SW480 (cell line): ENCODE measurements around the gene DENND1A.
"Not testable (repeated sequence)": the region's sequence is repeated elsewhere in the genome, so short reads cannot be mapped to it uniquely, and the experiment has no call there.

Source experiments
- DNase-seq: peaks from one replicate; pipeline ENCODE4 v3.0.0-alpha.2; 2016; ENCODE audit warnings: low spot score

The DENND1A gene

GRCh38 chr9:123929870-123930831, at the start of gene DENND1A:
TSS of gene DENND1A (minus strand) at chr9:123930126. CDS start at chr9:123929905, 221 bp downstream.
- DNase-seq, result peak; percentile 83

- no peak for DNase-seq
Observed at GRCh38 chr9:123978981-123979380, 49.1 kb upstream of the DENND1A start.

GRCh38 chr9:123976579-123976978, 46.7 kb upstream of the DENND1A start:
- DNase-seq, result not testable (repeated sequence)

GRCh38 chr9:123975871-123976270, 45.9 kb upstream of the DENND1A start:
- DNase-seq, result no peak

GRCh38 chr9:123974471-123974870, 44.5 kb upstream of the DENND1A start:
- DNase-seq, result no peak

- DNase-seq, result no peak
Observed at GRCh38 chr9:123973590-123974223, 43.8 kb upstream of the DENND1A start.

- no peak for DNase-seq
Observed at GRCh38 chr9:123972618-123973017, 42.7 kb upstream of the DENND1A start.

GRCh38 chr9:123967323-123967722, 37.4 kb upstream of the DENND1A start:
- no peak for DNase-seq

- DNase-seq, result no peak
Observed at GRCh38 chr9:123965801-123966686, 36.1 kb upstream of the DENND1A start.

GRCh38 chr9:123964761-123965160, 34.8 kb upstream of the DENND1A start:
- DNase-seq, result no peak

- no peak for DNase-seq
Observed at GRCh38 chr9:123960965-123961364, 31.0 kb upstream of the DENND1A start.

GRCh38 chr9:123960366-123960765, 30.4 kb upstream of the DENND1A start:
- DNase-seq, result no peak

GRCh38 chr9:123959787-123960186, 29.9 kb upstream of the DENND1A start:
- DNase-seq, result no peak

- DNase-seq, result no peak
Observed at GRCh38 chr9:123957731-123958130, 27.8 kb upstream of the DENND1A start.

- no peak for DNase-seq
Observed at GRCh38 chr9:123957168-123957721, 27.3 kb upstream of the DENND1A start.

- DNase-seq, result no peak
Observed at GRCh38 chr9:123955637-123956036, 25.7 kb upstream of the DENND1A start.

- DNase-seq, result no peak
Observed at GRCh38 chr9:123954518-123955280, 24.8 kb upstream of the DENND1A start.

GRCh38 chr9:123952641-123953495, 22.9 kb upstream of the DENND1A start:
- no peak for DNase-seq

- DNase-seq, result no peak
Observed at GRCh38 chr9:123948286-123948685, 18.4 kb upstream of the DENND1A start.

- DNase-seq, result no peak
Observed at GRCh38 chr9:123947326-123947725, 17.4 kb upstream of the DENND1A start.
